HG02623 (cell line): Measurements from ENCODE around the gene IL6ST.
"Not testable (repeated sequence)": the region's sequence is repeated elsewhere in the genome, so short reads cannot be mapped to it uniquely, and the experiment has no call there.

Experiments
- ATAC-seq: cut with Tn5 transposase; IDR thresholded peaks from one replicate; pipeline ENCODE4 v1.9.1; 2021; ENCODE audit warnings: moderate library complexity; ENCODE audit not compliant: unreplicated experiment

Gene IL6ST

DNA sequence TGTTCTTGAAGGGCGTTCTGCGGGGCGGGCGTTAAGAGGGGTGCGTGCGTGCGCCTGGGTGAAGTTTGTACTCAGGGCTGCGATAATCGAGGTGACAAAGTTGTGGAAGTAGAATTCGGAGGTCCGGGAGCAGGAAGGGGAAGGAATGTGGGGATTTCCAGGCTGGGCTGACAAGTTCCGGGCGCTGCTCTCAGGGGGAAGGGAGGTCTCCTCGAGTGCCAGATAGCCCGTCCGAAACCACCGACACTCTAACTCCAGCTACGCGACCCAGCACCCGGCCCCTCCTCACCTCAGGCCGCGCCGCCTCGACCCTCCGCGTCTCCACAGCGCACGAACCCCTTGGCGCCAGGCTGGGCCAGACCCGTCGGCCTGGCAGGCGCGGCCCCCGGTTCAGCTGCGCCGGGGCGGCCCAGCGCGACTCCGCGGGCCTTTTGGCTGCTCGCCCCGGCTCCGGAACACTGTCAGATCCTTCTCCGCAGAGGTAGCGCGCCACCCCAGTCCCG is at the start of gene IL6ST:
TSS of gene IL6ST (minus strand) at position 469 of the 503 bp plus-strand sequence. CDS start 18,685 bp downstream, outside the sequence.
- ATAC-seq: peak; percentile 28

DNA sequence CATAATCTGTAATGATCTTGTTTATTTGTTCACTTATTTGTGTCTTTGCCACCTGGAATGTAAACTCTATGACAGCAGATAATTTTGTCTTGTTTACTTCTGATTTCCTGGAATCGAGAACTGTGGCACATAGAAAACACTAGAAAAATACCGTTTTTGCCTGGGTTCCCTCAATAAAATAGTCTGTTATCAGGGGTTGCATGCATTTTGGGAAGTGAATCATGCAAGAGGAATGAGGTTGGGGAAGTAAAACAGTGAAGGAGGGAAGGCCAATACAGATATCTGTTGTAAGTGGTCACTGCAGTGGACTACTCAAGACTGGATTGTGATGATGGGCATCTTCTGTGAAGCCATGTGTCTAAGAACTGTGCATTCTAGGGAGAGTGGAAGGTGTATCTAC is 45.2 kb upstream of the IL6ST start:
- ATAC-seq: no peak

DNA sequence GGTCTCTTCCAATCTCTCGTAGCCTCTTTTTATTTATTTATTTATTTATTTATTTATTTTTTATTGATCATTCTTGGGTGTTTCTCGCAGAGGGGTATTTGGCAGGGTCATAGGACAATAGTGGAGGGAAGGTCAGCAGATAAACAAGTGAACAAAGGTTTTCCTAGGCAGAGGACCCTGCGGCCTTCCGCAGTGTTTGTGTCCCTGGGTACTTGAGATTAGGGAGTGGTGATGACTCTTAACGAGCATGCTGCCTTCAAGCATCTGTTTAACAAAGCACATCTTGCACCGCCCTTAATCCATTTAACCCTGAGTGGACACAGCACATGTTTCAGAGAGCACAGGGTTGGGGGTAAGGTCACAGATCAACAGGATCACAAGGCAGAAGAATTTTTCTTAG is 43.4 kb upstream of the IL6ST start:
- not testable (repeated sequence) for ATAC-seq

DNA sequence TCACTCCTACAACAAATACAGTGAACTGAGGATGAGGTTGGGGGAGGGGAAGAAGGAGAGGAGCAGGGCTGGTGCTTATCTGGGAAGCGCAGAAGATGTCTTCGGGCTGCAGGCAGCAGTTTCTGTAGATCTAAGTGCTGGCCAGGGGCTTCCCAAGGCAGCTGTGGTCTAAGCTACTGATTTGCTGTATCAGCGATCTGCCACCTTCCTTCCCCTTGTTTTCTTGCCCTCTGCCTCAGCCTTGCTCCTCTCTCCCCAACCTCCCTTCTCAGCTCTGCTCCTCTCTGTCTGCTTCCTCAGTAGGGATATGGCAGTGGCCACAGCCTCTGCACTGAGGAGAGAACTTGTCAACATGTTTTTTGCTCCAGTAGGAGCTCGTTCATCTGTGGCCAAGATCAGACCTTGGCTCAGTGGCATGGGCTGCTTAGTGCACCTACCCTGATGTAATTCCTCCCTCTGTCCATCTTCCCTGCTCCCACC is 42.8 kb upstream of the IL6ST start:
- ATAC-seq: no peak

DNA sequence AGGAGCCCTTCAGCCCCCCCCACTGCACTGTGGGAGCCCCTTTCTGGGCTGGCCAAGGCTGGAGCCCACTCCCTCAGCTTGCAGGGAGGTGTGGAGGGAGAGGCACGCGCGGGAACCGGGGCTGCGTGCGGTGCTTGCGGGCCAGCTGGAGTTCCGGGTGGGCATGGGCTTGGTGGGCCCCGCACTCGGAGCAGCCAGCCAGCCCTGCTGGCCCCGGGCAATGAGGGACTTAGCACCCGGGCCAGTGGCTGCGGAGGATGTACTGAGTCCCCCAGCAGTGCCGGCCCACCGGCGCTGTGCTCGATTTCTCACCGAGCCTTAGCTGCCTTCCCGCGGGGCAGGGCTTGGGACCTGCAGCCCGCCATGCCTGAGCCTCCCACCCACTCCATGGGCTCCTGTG is 40.6 kb upstream of the IL6ST start:
- not testable (repeated sequence) for ATAC-seq

GRCh38 chr5:56029871-56030630 is 35.3 kb upstream of the IL6ST start:
- ATAC-seq: not testable (repeated sequence)

DNA sequence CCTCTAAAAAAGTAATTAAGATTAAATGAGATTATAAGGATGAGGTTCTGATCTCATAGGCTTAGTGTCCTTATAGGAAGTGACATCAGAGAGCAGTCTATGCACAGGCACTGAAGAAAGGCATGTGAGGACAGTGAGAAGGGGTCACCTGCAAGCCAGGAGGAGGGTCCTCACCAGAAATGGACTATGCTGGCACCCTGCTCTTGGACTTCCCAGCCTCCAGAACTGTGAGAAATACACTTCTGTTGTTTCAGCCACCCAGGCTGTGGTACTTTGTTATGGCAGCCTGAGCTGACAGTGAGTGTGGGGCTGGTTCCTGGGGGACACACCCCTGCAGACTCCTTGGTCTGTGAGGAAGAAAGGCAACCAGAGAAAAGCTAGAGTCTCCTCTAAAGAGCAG is 34.7 kb upstream of the IL6ST start:
- ATAC-seq: no peak

- no peak for ATAC-seq
Measured at GRCh38 chr5:56028708-56029107, 33.9 kb upstream of the IL6ST start.

- ATAC-seq: peak; percentile 76
Measured at GRCh38 chr5:56026863-56027300, 32.1 kb upstream of the IL6ST start.

DNA sequence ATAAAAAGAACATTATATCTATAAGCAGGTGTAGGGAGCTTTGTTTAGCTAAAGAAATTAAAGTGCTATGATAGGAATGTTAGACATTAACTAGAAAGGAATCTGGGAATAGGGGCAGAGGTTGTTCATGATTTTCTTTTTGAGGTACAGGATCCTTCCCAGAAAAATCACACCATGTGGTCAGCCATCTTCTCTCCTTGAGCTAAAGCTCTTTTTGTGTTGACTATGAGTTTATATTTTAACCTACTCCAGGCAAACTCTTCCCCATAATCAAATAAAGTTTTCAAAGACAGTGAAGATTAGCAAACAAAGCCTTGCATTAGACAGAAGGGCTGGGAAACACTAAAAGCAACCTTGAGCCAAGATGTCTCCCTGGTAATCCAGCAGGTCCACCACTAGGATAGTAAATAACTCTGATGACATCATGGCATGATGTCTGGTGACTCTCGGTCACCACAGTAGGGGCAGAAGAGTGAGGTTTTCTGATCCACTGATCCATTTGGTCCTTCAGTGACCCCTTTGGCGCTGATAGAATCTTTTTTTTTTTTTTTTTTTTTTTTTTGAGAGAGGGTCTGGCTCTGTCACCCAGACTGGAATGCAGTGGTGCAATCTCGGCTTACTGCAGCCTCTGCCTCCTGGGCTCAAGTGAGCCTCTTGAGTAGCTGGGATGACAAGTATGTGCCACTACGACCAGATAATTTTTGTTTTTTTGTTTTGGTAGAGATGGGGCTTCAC is 30.6 kb upstream of the IL6ST start:
- no peak for ATAC-seq

- ATAC-seq: no peak
Measured at GRCh38 chr5:56024810-56025150, 30.0 kb upstream of the IL6ST start.

DNA sequence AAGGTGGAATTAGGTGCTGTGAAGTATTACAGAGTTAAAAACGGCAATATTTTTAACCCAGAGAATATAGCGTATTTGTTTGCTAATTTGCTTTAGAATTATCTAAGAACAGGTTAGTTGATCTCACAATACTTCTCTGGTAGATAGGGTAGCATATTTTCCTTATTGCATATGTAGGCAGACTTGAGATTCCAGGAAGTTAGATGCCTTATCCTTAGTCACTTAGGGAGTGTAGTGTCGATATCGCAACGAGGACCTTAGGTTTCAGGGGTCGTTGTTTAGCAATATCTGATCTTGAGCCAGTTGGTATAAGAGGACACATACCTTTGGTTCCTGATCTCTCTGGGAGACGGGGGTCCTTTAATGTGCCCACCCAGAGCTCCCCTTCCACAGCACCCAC is 28.5 kb upstream of the IL6ST start:
- ATAC-seq: no peak

DNA sequence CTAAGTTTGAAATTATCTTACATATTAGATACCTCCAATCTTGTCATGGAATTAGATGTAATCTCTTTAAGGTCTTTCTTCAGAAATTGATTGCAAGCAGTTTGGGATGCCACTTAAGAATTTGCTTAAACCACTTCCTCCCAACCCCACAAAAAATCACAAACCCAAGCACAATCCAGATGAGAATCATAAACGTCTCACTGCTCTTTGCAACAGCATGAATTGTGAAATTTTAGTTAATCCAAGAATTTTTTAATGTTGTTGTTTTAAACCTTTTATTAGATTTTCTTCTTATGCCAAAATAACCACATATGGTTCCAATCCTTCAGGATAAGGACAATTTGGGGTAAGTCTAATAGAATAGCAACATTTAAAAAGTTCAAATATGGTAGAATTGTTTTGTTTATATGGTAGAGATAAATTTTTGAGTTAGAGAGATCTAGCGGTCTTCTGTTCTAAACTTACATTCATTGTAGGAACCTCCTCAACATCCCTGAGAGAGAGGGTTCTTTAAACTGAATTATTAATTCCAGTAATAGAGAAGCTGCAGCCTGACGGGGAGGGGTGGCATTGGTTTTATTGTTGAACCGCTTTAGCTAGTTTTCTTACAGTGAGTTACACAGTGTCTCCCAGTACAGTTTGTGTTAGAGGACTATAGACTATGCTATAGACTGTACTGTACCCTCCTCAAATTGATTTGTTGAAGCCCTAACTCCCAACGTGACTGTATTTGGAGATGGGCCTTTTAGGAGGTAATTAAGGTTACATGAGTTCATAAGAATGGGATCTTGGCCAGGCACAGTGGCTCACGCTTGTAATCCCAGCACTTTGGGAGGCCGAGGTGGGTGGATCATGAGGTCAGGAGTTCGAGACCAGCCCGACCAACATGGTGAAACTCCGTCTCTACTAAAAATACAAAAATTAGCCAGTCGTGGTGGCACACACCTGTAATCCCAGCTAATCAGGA is 24.8 kb upstream of the IL6ST start:
- ATAC-seq: no peak

- ATAC-seq: no peak
Measured at GRCh38 chr5:56018832-56019231, 24.1 kb upstream of the IL6ST start.

DNA sequence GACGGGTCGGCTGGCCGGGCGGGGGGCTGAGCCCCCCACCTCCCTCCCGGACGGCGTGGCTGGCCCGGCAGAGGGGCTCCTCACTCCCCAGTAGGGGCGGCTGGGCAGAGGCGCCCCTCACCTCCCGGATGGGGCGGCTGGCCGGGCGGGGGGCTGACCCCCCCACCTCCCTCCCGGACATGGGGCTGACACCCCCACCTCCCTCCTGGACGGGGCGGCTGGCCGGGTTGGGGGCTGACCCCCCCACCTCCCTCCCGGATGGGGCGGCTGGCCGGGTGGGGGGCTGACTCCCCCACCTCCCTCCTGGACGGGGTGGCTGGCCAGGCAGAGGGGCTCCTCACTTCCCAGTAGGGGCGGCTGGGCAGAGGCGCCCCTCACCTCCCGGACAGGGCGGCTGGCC is 19.9 kb upstream of the IL6ST start:
- ATAC-seq: not testable (repeated sequence)

- ATAC-seq: not testable (repeated sequence)
Measured at GRCh38 chr5:56013939-56014338, 19.2 kb upstream of the IL6ST start.

DNA sequence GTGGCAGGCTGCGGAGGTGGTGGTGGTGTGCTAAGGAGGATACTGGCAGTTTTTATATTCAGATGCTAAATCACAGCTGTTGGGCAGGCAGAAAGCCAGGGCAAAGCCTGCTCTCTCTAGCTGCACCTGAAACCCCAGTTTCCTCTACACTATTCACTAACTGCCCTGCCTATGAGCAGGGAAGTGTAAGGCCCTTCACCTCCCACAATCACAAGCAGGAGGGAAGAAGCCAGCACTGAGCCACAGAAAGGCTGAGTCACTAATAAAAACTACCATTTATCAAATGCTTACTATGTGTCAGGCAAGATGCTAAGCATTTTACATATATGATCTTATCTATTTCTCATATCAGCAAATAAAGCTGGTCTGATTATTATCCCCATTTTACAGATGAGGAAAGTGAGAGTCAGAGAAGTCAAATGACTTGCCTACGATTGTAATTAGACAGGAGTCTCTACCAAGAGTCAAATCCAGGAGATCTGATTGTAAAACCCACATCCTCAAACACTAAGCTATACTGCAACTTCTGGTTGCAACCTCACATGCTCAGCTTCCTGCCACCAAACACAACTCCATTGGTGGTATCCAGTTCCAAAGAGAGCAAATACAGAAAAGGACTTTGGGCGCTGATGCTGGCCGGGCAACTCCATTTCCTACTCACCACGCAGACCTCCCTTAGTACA is 17.7 kb upstream of the IL6ST start:
- ATAC-seq: no peak

- ATAC-seq: no peak
Measured at GRCh38 chr5:56011835-56012234, 17.1 kb upstream of the IL6ST start.

- no peak for ATAC-seq
Measured at GRCh38 chr5:56010431-56010830, 15.7 kb upstream of the IL6ST start.

DNA sequence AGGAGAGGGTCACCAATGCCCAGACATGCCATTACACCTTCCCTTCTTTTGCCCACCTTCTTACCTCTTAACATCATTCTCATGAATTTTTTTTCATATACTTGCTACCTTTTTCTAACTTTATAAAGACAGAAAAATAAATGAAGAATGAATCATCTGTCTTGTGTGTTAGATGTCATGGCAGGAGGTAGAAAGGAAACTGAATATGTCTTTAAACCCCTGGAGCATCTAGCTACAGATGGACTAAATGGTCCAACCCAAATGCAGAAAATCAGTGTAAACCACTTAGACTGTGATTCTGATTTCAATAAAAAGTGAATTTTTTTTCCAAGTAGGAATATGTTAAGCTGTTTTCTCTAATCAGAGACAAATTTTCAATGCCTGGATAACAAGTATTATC is 11.8 kb upstream of the IL6ST start:
- ATAC-seq: no peak
